SK-N-SH treated with all-trans-retinoic acid at 6 μM for 48 hours (cell line): Measurements from ENCODE around the gene SNX21.

Source experiments
- ATAC-seq: fragments of 200-7000 bp; cut with Tn5 transposase; 3 replicates; pipeline ENCODE4 v1.9.1; 2020; ENCODE audit warnings: mild to moderate bottlenecking, moderate library complexity
- ARNTL ChIP-seq: fragments of 450-650 bp; formaldehyde crosslinking; IDR thresholded peaks from 2 replicates; pipeline ENCODE4 v1.5.0; 2020; ENCODE audit warnings: low read depth, mild to moderate bottlenecking, moderate library complexity, borderline replicate concordance
- BACH2 ChIP-seq: fragments of 250-450 bp; sonication (Bioruptor Pico); IDR thresholded peaks from 2 replicates; pipeline ENCODE4 v1.9.0; 2021; ENCODE audit warnings: mild to moderate bottlenecking, borderline replicate concordance
- CSDC2 ChIP-seq: fragments of 250-450 bp; sonication (Bioruptor Pico); IDR thresholded peaks from 2 replicates; pipeline ENCODE4 v1.5.0; 2020; ENCODE audit warnings: mild to moderate bottlenecking, moderate library complexity
- ESRRG ChIP-seq: fragments of 250-450 bp; sonication (Bioruptor Pico); IDR thresholded peaks from 2 replicates; pipeline ENCODE4 v1.6.1; 2021; ENCODE audit warnings: mild to moderate bottlenecking
- GLIS3 ChIP-seq: fragments of 250-450 bp; sonication (Bioruptor Pico); IDR thresholded peaks from 2 replicates; pipeline ENCODE4 v1.5.0; 2020; ENCODE audit warnings: mild to moderate bottlenecking, moderate library complexity
- ISL1 ChIP-seq: fragments of 250-450 bp; sonication (Bioruptor Pico); IDR thresholded peaks from 2 replicates; pipeline ENCODE4 v2.1.2; 2022; ENCODE audit warnings: mild to moderate bottlenecking, moderate library complexity
- OSR1 ChIP-seq: fragments of 250-450 bp; sonication (Bioruptor Pico); IDR thresholded peaks from 2 replicates; pipeline ENCODE4 v1.8.0; 2022; ENCODE audit warnings: moderate library complexity, mild to moderate bottlenecking, inconsistent platforms
- PPARA ChIP-seq: fragments of 250-450 bp; sonication (Bioruptor Pico); IDR thresholded peaks from 2 replicates; pipeline ENCODE4 v1.5.0; 2020; ENCODE audit warnings: mild to moderate bottlenecking, borderline replicate concordance
- TCF4 ChIP-seq: fragments of 250-450 bp; sonication (Bioruptor Pico); IDR thresholded peaks from 2 replicates; pipeline ENCODE4 v1.8.0; 2021; ENCODE audit warnings: mild to moderate bottlenecking, moderate library complexity, borderline replicate concordance
- TOX ChIP-seq: fragments of 250-450 bp; sonication (Bioruptor Pico); IDR thresholded peaks from 2 replicates; pipeline ENCODE4 v1.8.0; 2021; ENCODE audit warnings: mild to moderate bottlenecking, moderate library complexity, borderline replicate concordance
- ZC3H10 ChIP-seq: fragments of 250-450 bp; sonication (Bioruptor Pico); IDR thresholded peaks from 2 replicates; pipeline ENCODE4 v1.5.1; 2021; ENCODE audit warnings: mild to moderate bottlenecking, moderate library complexity
- ZFP3 ChIP-seq: fragments of 250-450 bp; sonication (Bioruptor Pico); IDR thresholded peaks from 2 replicates; pipeline ENCODE4 v1.5.0; 2020; ENCODE audit warnings: mild to moderate bottlenecking, moderate library complexity
- ZFP30 ChIP-seq: fragments of 450-650 bp; formaldehyde crosslinking; IDR thresholded peaks from 2 replicates; pipeline ENCODE4 v1.5.0; 2022; ENCODE audit warnings: mild to moderate bottlenecking, moderate library complexity
- ZNF565 ChIP-seq: fragments of 450-650 bp; formaldehyde crosslinking; conservative IDR thresholded peaks from 2 replicates; pipeline ENCODE4 v1.5.0; 2020; ENCODE audit warnings: low read depth, mild to moderate bottlenecking, moderate library complexity
- ZNF70 ChIP-seq: fragments of 450-650 bp; formaldehyde crosslinking; IDR thresholded peaks from 2 replicates; pipeline ENCODE4 v1.5.0; 2020; ENCODE audit warnings: mild to moderate bottlenecking, moderate library complexity
- ZNF8 ChIP-seq: fragments of 450-650 bp; formaldehyde crosslinking; IDR thresholded peaks from 2 replicates; pipeline ENCODE4 v1.5.0; 2020; ENCODE audit warnings: mild to moderate bottlenecking, moderate library complexity
- TF ChIP-seq, protein P1 (sequence below): fragments of 250-450 bp; sonication (Bioruptor Pico); IDR thresholded peaks from 2 replicates; pipeline ENCODE4 v1.8.0; 2021; ENCODE audit warnings: low read depth, mild to moderate bottlenecking, moderate library complexity, borderline replicate concordance
- TF ChIP-seq, protein P2 (sequence below): fragments of 250-450 bp; sonication (Bioruptor Pico); IDR thresholded peaks from 2 replicates; pipeline ENCODE4 v1.5.1; 2020; ENCODE audit warnings: low read depth, mild to moderate bottlenecking, moderate library complexity
- TF ChIP-seq, protein P3 (sequence below): fragments of 250-450 bp; sonication (Bioruptor Pico); IDR thresholded peaks from 2 replicates; pipeline ENCODE4 v1.8.0; 2020; ENCODE audit warnings: mild to moderate bottlenecking, moderate library complexity, borderline replicate concordance

Gene SNX21

DNA sequence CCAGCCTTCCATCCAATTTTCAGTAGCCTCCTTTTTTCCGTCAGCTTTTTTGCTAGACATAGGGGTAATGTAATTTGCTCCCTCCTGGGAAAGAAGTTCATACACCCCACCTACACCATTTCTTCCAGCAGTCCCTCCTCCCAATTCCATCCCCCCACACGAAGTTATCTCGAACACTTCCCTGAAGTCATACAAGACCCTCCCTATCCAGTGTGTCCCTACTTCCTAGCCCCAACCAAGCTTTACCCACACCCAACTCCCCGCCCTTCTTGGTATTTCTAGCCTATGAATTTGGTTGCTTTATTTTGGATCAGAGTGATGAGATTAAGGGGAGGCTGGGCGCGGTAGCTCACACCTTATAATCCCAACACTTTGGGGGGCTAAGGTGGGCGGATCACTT is 20.1 kb upstream of the SNX21 start:
- no peak for TF ChIP-seq TOX
- TF ChIP-seq BACH2, result no peak
- TF ChIP-seq OSR1 (CRISPR knock-in tag), result no peak
- no peak for TF ChIP-seq ZC3H10 (CRISPR knock-in tag)
- TF ChIP-seq TCF4 (CRISPR knock-in tag), result no peak
- no peak for TF ChIP-seq PPARA
- TF ChIP-seq ZNF565 (CRISPR knock-in tag), result no peak
- TF ChIP-seq ISL1 (CRISPR knock-in tag), result no peak
- TF ChIP-seq, protein P1, sequence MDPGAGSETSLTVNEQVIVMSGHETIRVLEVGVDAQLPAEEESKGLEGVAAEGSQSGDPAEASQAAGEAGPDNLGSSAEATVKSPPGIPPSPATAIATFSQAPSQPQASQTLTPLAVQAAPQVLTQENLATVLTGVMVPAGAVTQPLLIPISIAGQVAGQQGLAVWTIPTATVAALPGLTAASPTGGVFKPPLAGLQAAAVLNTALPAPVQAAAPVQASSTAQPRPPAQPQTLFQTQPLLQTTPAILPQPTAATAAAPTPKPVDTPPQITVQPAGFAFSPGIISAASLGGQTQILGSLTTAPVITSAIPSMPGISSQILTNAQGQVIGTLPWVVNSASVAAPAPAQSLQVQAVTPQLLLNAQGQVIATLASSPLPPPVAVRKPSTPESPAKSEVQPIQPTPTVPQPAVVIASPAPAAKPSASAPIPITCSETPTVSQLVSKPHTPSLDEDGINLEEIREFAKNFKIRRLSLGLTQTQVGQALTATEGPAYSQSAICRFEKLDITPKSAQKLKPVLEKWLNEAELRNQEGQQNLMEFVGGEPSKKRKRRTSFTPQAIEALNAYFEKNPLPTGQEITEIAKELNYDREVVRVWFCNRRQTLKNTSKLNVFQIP (CRISPR knock-in tag), result no peak
- no peak for TF ChIP-seq ZNF8 (CRISPR knock-in tag)
- TF ChIP-seq ARNTL, result no peak
- TF ChIP-seq GLIS3 (CRISPR knock-in tag), result no peak
- no peak for TF ChIP-seq ZFP3 (CRISPR knock-in tag)
- TF ChIP-seq ZFP30, result no peak
- no peak for ATAC-seq

DNA sequence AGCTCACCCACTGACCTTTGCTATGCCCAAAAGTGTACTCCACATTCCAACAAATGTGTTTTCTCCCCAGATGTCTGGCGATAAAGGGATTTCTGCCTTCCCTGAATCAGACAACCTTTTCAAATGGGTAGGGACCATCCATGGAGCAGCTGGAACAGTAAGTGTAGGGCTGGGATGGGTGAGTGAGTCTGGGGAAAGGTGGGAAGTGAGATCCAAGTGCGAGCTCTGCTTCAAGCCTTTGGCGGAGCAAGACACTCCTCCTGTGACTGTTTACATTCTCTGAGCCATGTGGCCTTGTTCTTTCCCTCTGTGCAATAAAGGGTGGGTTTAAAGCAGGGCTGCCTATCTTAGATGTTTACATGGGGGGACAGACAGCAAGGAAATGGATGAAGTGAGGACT is 19.3 kb upstream of the SNX21 start:
- no peak for ATAC-seq
- TF ChIP-seq ESRRG (CRISPR knock-in tag) (no peak), ZNF70 (CRISPR knock-in tag) (no peak), OSR1 (CRISPR knock-in tag) (no peak), ISL1 (CRISPR knock-in tag) (no peak), ZFP30 (no peak), CSDC2 (CRISPR knock-in tag) (no peak), ZNF565 (CRISPR knock-in tag) (no peak), TOX (no peak), ZNF8 (CRISPR knock-in tag) (no peak), PPARA (no peak), GLIS3 (CRISPR knock-in tag) (no peak)
- TF ChIP-seq, protein P2, sequence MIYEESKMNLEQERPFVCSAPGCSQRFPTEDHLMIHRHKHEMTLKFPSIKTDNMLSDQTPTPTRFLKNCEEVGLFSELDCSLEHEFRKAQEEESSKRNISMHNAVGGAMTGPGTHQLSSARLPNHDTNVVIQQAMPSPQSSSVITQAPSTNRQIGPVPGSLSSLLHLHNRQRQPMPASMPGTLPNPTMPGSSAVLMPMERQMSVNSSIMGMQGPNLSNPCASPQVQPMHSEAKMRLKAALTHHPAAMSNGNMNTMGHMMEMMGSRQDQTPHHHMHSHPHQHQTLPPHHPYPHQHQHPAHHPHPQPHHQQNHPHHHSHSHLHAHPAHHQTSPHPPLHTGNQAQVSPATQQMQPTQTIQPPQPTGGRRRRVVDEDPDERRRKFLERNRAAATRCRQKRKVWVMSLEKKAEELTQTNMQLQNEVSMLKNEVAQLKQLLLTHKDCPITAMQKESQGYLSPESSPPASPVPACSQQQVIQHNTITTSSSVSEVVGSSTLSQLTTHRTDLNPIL (CRISPR knock-in tag), result no peak
- TF ChIP-seq, protein P3, sequence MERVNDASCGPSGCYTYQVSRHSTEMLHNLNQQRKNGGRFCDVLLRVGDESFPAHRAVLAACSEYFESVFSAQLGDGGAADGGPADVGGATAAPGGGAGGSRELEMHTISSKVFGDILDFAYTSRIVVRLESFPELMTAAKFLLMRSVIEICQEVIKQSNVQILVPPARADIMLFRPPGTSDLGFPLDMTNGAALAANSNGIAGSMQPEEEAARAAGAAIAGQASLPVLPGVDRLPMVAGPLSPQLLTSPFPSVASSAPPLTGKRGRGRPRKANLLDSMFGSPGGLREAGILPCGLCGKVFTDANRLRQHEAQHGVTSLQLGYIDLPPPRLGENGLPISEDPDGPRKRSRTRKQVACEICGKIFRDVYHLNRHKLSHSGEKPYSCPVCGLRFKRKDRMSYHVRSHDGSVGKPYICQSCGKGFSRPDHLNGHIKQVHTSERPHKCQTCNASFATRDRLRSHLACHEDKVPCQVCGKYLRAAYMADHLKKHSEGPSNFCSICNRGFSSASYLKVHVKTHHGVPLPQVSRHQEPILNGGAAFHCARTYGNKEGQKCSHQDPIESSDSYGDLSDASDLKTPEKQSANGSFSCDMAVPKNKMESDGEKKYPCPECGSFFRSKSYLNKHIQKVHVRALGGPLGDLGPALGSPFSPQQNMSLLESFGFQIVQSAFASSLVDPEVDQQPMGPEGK, result no peak

DNA sequence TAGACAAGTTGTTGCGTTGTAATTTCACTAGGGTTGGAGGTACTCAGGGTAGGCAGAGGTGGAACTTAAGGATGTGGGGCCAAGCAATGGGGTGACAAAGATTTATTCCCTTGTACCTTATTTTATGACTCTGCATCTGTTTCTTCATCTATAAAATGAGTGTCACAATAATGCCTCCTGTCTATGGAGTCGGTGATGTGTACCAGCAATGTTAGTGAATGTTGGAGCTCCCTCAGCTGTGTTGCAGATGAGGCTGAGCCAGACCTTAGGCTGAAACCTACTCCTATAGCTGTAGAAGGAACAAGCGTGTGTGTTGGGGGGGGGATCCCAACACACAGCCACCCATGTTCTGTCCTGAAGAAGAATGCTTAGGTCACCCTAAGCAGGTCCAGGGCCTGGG is 16.6 kb upstream of the SNX21 start:
- TF ChIP-seq OSR1 (CRISPR knock-in tag) (no peak), ZC3H10 (CRISPR knock-in tag) (no peak), ISL1 (CRISPR knock-in tag) (no peak), GLIS3 (CRISPR knock-in tag) (no peak), ZFP30 (no peak), ARNTL (no peak)
- TF ChIP-seq, protein P3, result no peak
- TF ChIP-seq, protein P2 (CRISPR knock-in tag), result no peak
- no peak for ATAC-seq

DNA sequence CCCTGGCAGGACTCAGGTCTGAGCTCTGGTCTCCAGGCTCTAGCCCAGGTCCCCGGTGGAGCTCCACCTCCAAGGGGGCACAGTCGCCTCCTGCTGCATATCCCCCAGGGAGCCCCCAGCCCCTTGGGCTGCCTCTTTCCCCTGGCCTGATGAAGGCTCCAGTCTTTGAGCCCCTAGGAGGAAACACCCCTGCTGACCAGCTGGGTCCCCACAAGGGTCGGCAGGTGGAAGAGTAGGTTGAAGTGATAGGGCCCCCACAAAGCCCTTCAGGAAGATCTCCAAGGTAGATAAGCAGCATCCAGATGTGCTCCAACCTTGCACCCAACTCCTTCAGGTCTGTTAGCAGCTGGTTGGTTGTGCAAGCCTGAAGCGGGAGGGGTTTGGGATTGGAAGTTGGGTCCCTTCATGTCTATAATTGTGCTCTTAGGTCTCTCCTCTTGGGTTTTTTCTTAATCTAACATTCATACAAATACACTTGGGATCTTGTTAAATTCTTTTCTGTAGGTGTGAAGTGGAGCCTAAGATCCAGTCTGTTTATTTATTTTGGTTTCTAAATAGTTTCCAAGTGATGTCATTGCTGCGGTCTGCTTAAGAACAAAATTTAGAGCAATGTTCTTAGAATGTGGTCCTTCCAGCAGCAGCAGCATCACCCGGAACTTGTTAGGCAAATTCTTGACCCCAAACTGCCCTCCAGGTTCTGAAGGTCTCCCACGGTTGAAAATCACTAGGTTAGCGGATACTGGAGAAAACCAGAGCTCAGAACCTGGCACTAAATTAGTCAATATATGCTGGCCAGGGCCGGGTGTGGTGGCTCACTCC is 16.0 kb upstream of the SNX21 start:
- no peak for ATAC-seq
- no peak for TF ChIP-seq ZFP30
- no peak for TF ChIP-seq TOX
- TF ChIP-seq, protein P1 (CRISPR knock-in tag), result no peak
- TF ChIP-seq ISL1 (CRISPR knock-in tag), result no peak
